ENCODE measurements around the gene DUSP5.

GRCh38 chr10:110462166-110463095, 35.3 kb upstream of the DUSP5 start:
- no peak for TF ChIP-seq CTCF (conservative IDR thresholded peaks at IDR 0.05; ENCODE audit: low read depth, low read length)
- no peak for TF ChIP-seq POLR2A (IDR thresholded peaks at IDR 0.05; ENCODE audit: low read depth, low read length)
- TF ChIP-seq MXI1 (IDR thresholded peaks at IDR 0.05; ENCODE audit: borderline replicate concordance, low read depth, low read length), result no peak
- TF ChIP-seq CEBPB (IDR thresholded peaks at IDR 0.05; ENCODE audit: low read depth, low read length), result no peak
- no peak for TF ChIP-seq SMC3 (IDR thresholded peaks at IDR 0.05; ENCODE audit: low read depth, low read length)
- TF ChIP-seq RAD21 (IDR thresholded peaks at IDR 0.05; ENCODE audit: low read length), result no peak
- no peak for TF ChIP-seq RFX5 (IDR thresholded peaks at IDR 0.05; ENCODE audit: low read depth, low read length)
- no peak for TF ChIP-seq MAZ (IDR thresholded peaks at IDR 0.05; ENCODE audit: borderline replicate concordance, low read depth, low read length)
- TF ChIP-seq BHLHE40 (IDR thresholded peaks at IDR 0.05; ENCODE audit: low read depth, low read length), result no peak
- no peak for TF ChIP-seq USF2 (IDR thresholded peaks at IDR 0.05; ENCODE audit: low read depth, low read length)
- TF ChIP-seq CHD1 (IDR thresholded peaks at IDR 0.05; ENCODE audit: low read depth, low read length), result no peak
- no peak for TF ChIP-seq FOS (IDR thresholded peaks at IDR 0.05; ENCODE audit: low read depth, low read length)
- no peak for TF ChIP-seq ELK1 (IDR thresholded peaks at IDR 0.05; ENCODE audit: borderline replicate concordance, low read depth, low read length)
